HepG2 (cell line): ENCODE results near the gene IL10RA. TPM values are rescaled to one million over a fixed set of nuclear protein-coding genes. Genes with fewer than 3 reads are reported as not detected.

Source experiments
- ATAC-seq: fragments of 200-7000 bp; cut with Tn5 transposase; 3 replicates; pipeline ENCODE4 v1.9.1; 2020; ENCODE audit warnings: mild to moderate bottlenecking, moderate library complexity
- BruUV-seq: library from RNA; stranded (reverse); fragments of 400-500 nt; replicated peaks from 2 replicates; lab custom pipeline; 2021; lab: Mats Ljungman, UMichigan
- CTCF ChIA-PET: fragments of 300-600 bp; formaldehyde crosslinking; extraction: SDS; loops from one replicate; lab custom pipeline; 2021; ENCODE audit warnings: low total read pairs, inconsistent platforms, low intra/inter-chr PET ratio; lab: Yijun Ruan, JAX
- POLR2A ChIA-PET: fragments of 350-600 bp; sonication (Branson Sonifier 250); formaldehyde crosslinking; loops from one replicate; lab custom pipeline; 2020; ENCODE audit warnings: antibody characterized with exemption, inconsistent platforms; lab: Yijun Ruan, JAX
- DNase-seq: peaks from one replicate; pipeline ENCODE4 v3.0.0-alpha.2; 2015; ENCODE audit warnings: low spot score
- FAIRE-seq: peaks from 3 replicates; lab custom pipeline; 2011; peaks lifted over from hg19 to GRCh38; lab: Jason Lieb, UNC
- H2AFZ ChIP-seq: one replicate; pipeline ENCODE4 v1.6.1; 2011; ENCODE audit warnings: low read length, inconsistent platforms
- H3K27ac ChIP-seq: fragments of 300-600 bp; 3 replicates; pipeline ENCODE4 v1.8.0; 2011; ENCODE audit warnings: mixed run types, mild to moderate bottlenecking, mixed read lengths, low read length, inconsistent platforms; ENCODE audit not compliant: insufficient read depth; ENCODE audit errors: extremely low read length
- H3K27me3 ChIP-seq, 2 experiments: fragments of 200-600 bp in 1 of 2; 2 replicates in 1 of 2; 3 replicates in 1 of 2; pipeline versions ENCODE4 v1.6.0 to v1.8.0; 2011; ENCODE audit warnings: low read length in 2 of 2, mild to moderate bottlenecking in 2 of 2, moderate library complexity in 2 of 2, inconsistent platforms in 1 of 2; ENCODE audit not compliant: insufficient read depth in 2 of 2, control insufficient read depth in 1 of 2
- H3K36me3 ChIP-seq, 2 experiments: fragments of 200-600 bp in 1 of 2; replicated peaks in 1 of 2; 2 replicates in 1 of 2; 3 replicates in 1 of 2; pipeline versions ENCODE4 v1.5.1 to v1.8.0; 2011; ENCODE audit warnings: low read length in 2 of 2, inconsistent platforms in 1 of 2; ENCODE audit not compliant: insufficient read depth in 2 of 2, control insufficient read depth in 1 of 2
- H3K4me1 ChIP-seq: 2 replicates; pipeline ENCODE4 v1.5.1; 2012; ENCODE audit warnings: low read length, inconsistent platforms; ENCODE audit not compliant: insufficient read depth
- H3K4me2 ChIP-seq: 2 replicates; pipeline ENCODE4 v1.6.0; 2011; ENCODE audit warnings: low read depth, low read length, inconsistent platforms
- H3K4me3 ChIP-seq, 3 experiments: fragments of 200-600 bp in 1 of 3; sonication (generic), shearing (Covaris generic) in 1 of 3; replicated peaks in 1 of 3; 2 replicates each; pipeline ENCODE4 v1.5.1; 2011 to 2016; ENCODE audit warnings: low read length in 3 of 3, inconsistent platforms in 2 of 3, low read depth in 2 of 3, mild to moderate bottlenecking in 2 of 3, control low read depth in 1 of 3, mixed read lengths in 1 of 3; ENCODE audit not compliant: insufficient read depth in 1 of 3
- H3K79me2 ChIP-seq: one replicate; pipeline ENCODE4 v1.6.1; 2011; ENCODE audit warnings: low read length, inconsistent platforms; ENCODE audit not compliant: insufficient read depth
- H3K9ac ChIP-seq: 2 replicates; pipeline ENCODE4 v1.6.0; 2011; ENCODE audit warnings: mild to moderate bottlenecking, low read depth, low read length, inconsistent platforms; ENCODE audit not compliant: insufficient read depth
- H3K9me3 ChIP-seq: 2 replicates; pipeline ENCODE4 v1.5.1; 2012; ENCODE audit warnings: mild to moderate bottlenecking, low read length
- H4K20me1 ChIP-seq: 2 replicates; pipeline ENCODE4 v1.6.0; 2011; ENCODE audit warnings: inconsistent platforms, mild to moderate bottlenecking, low read length, moderate library complexity; ENCODE audit not compliant: insufficient read depth
- CEBPZ ChIP-seq: IDR thresholded peaks from 2 replicates; pipeline ENCODE4 v1.6.1; 2012; ENCODE audit warnings: low read length, improper control_type of control experiment
- DNMT1 ChIP-seq: sonication (generic); formaldehyde crosslinking; IDR thresholded peaks from 2 replicates; pipeline ENCODE4 v1.5.1; 2020; ENCODE audit warnings: mild to moderate bottlenecking, missing genetic modification reagents
- GTF3A ChIP-seq: sonication (generic); formaldehyde crosslinking; conservative IDR thresholded peaks from 2 replicates; pipeline ENCODE4 v1.4.0; 2020; ENCODE audit warnings: mild to moderate bottlenecking, missing genetic modification reagents
- KDM2A ChIP-seq: sonication (generic); formaldehyde crosslinking; IDR thresholded peaks from 2 replicates; pipeline ENCODE4 v1.4.0; 2020; ENCODE audit warnings: low read depth, missing genetic modification reagents, borderline replicate concordance
- KLF13 ChIP-seq: sonication (generic); formaldehyde crosslinking; IDR thresholded peaks from 2 replicates; pipeline ENCODE4 v1.4.0; 2020; ENCODE audit warnings: mild to moderate bottlenecking, missing genetic modification reagents
- KLF9 ChIP-seq: IDR thresholded peaks from 2 replicates; pipeline ENCODE4 v1.6.1; 2016; ENCODE audit warnings: low read depth
- MBD4 ChIP-seq: IDR thresholded peaks from 2 replicates; pipeline ENCODE4 v1.6.1; 2012; ENCODE audit warnings: low read length, inconsistent platforms, borderline replicate concordance
- MED13 ChIP-seq: sonication (generic); formaldehyde crosslinking; IDR thresholded peaks from 2 replicates; pipeline ENCODE4 v1.5.0; 2020; ENCODE audit warnings: missing genetic modification reagents
- NFKBIZ ChIP-seq: IDR thresholded peaks from 2 replicates; pipeline ENCODE4 v1.6.1; 2018; ENCODE audit warnings: missing genetic modification reagents, missing compliant biosample characterization
- NPAS2 ChIP-seq: sonication (generic); formaldehyde crosslinking; IDR thresholded peaks from 2 replicates; pipeline ENCODE4 v1.8.0; 2022; ENCODE audit warnings: mild to moderate bottlenecking, missing genetic modification reagents, borderline replicate concordance
- POGZ ChIP-seq: sonication (generic); formaldehyde crosslinking; IDR thresholded peaks from 2 replicates; pipeline ENCODE4 v1.4.0; 2020; ENCODE audit warnings: mild to moderate bottlenecking, missing genetic modification reagents
- SRSF9 ChIP-seq: fragments of 200-400 bp; formaldehyde crosslinking; IDR thresholded peaks from 2 replicates; pipeline ENCODE4 v1.6.1; 2018; ENCODE audit warnings: borderline replicate concordance, mild to moderate bottlenecking, low read depth, low read length; ENCODE audit not compliant: insufficient read depth, poor library complexity, severe bottlenecking
- TAF1 ChIP-seq: sonication (generic); formaldehyde crosslinking; IDR thresholded peaks from 2 replicates; pipeline ENCODE4 v1.4.0; 2020; ENCODE audit warnings: missing genetic modification reagents
- THAP7 ChIP-seq: sonication (generic); formaldehyde crosslinking; IDR thresholded peaks from 2 replicates; pipeline ENCODE4 v1.8.1; 2023; ENCODE audit warnings: mild to moderate bottlenecking, missing genetic modification reagents
- THAP8 ChIP-seq: sonication (generic); formaldehyde crosslinking; IDR thresholded peaks from 2 replicates; pipeline ENCODE4 v1.5.1; 2020; ENCODE audit warnings: missing genetic modification reagents, mild to moderate bottlenecking, borderline replicate concordance
- ZMYM2 ChIP-seq: sonication (generic); formaldehyde crosslinking; IDR thresholded peaks from 2 replicates; pipeline ENCODE4 v1.8.0; 2022; ENCODE audit warnings: mild to moderate bottlenecking, missing genetic modification reagents
- ZNF124 ChIP-seq: sonication (generic); formaldehyde crosslinking; IDR thresholded peaks from 2 replicates; pipeline ENCODE4 v1.4.0; 2020; ENCODE audit warnings: missing genetic modification reagents
- ZNF282 ChIP-seq: fragments of 450-650 bp; IDR thresholded peaks from 2 replicates; pipeline ENCODE4 v1.6.1; 2018; ENCODE audit not compliant: partially characterized antibody
- ZNF354B ChIP-seq: sonication (generic); formaldehyde crosslinking; IDR thresholded peaks from 2 replicates; pipeline ENCODE4 v1.8.0; 2022; ENCODE audit warnings: mild to moderate bottlenecking, missing genetic modification reagents
- ZNF547 ChIP-seq: sonication (generic); formaldehyde crosslinking; IDR thresholded peaks from 2 replicates; pipeline ENCODE4 v1.5.1; 2020; ENCODE audit warnings: mild to moderate bottlenecking, missing genetic modification reagents
- WGBS: methylation state at CpG from one replicate; pipeline ENCODE4 v1.1.6; 2017; ENCODE audit warnings: low lambda C conversion rate; 5-methylcytosine and 5-hydroxymethylcytosine counted together
- in situ Hi-C: cut with HindIII; loops from 2 replicates; pipeline ENCODE4 v1.10.0; 2017; ENCODE audit warnings: low pct_unique_long_range_greater_than_20kb; ENCODE audit not compliant: extremely low pct_ligation_motif_present
- intact Hi-C: fragments of 100-400 bp; cut with micrococcal nuclease; formaldehyde crosslinking; loops from one replicate; pipeline ENCODE4 v1.10.0; 2022; ENCODE audit not compliant: unreplicated experiment
- polyA plus RNA-seq, 8 experiments: library from polyadenylated mRNA; depleted of rRNA in 3 of 8; stranded (reverse) in 7 of 8; unstranded in 1 of 8; fragments of >200 nt; fragmentation: Illumina TruSeq in 4 of 8; extraction: Trizol in 4 of 8; gene quantifications; 2 replicates each; pipeline versions ENCODE4 v1.2.1 to v1.2.3, GENCODE V29; 2011 to 2016; ENCODE audit warnings: low read depth in 4 of 8, missing spikeins in 1 of 8, mixed read lengths in 1 of 8; ENCODE audit not compliant: insufficient read depth in 1 of 8
- total RNA-seq, 5 experiments: library from RNA; depleted of rRNA; stranded (reverse); fragments of >200 nt; fragmentation: Illumina TruSeq; extraction: Trizol; gene quantifications; 2 replicates each; pipeline ENCODE4 v1.2.3, GENCODE V29; 2016; ENCODE audit warnings: low read depth in 1 of 5

The IL10RA gene
- total and polyA plus RNA-seq, 2 of the 13 experiments (the other 11 are each of a cell fraction or from before 2014, with no cell fraction given), result not detected

GRCh38 chr11:117995472-117995871 is 9.3 kb downstream of the IL10RA start (continued):
- TF ChIP-seq POGZ (CRISPR knock-in tag), result no peak
- no peak for TF ChIP-seq NFKBIZ (CRISPR knock-in tag)
- TF ChIP-seq ZNF124 (CRISPR knock-in tag), result no peak
- no peak for TF ChIP-seq KLF13 (CRISPR knock-in tag)
- TF ChIP-seq GTF3A, result no peak
- no peak for TF ChIP-seq ZNF547
- TF ChIP-seq ZNF282, result no peak

- TF ChIP-seq THAP7 (no peak), KDM2A (CRISPR knock-in tag) (no peak), MED13 (CRISPR knock-in tag) (no peak), ZMYM2 (no peak), DNMT1 (CRISPR knock-in tag) (no peak), NPAS2 (CRISPR knock-in tag) (no peak), THAP8 (CRISPR knock-in tag) (no peak), CEBPZ (no peak), MBD4 (no peak), SRSF9 (no peak), KLF9 (CRISPR knock-in tag) (no peak), ZNF354B (no peak), TAF1 (CRISPR knock-in tag) (no peak)
These were observed 9.9 kb downstream of the IL10RA start for GRCh38 chr11:117996058-117996457.

More at GRCh38 chr11:117996058-117996457, 9.9 kb downstream of the IL10RA start:
- FAIRE-seq (no peak), ATAC-seq (no peak), DNase-seq (no peak)
- Histone ChIP-seq H3K27me3 (peaks cover 1 to 2% of the 10 kb centered on the region in 2 experiments; a peak in 1 of 5 replicates), H2AFZ (no peak overlapping the region), H4K20me1 (no peaks in the 10 kb centered on the region), H3K9ac (no peak overlapping the region), H3K4me1 (no peaks in the 10 kb centered on the region), H3K27ac (no peak overlapping the region), H3K36me3 (no peaks in the 10 kb centered on the region), H3K79me2 (no peaks in the 10 kb centered on the region), H3K9me3 (no peaks in the 10 kb centered on the region), H3K4me2 (no peak overlapping the region), H3K4me3 (no peak overlapping the region)
- in situ Hi-C loops (no loop called here), intact Hi-C loops (no loop called here)
- 43% methylated on average over 4 of the region's 4 CpGs for WGBS
- CTCF ChIA-PET, result no interaction called here
- POLR2A ChIA-PET, result no interaction called here
- no TSS peak for BruUV-seq
